Stimulated activated CD8-positive, alpha-beta memory T cell treated with anti-CD3 and anti-CD28 coated beads, Interleukin-4, amount 100 ng/mL, for 48 hours (primary cell): Measurements from ENCODE around the gene FBXW4.
A peak's percentile ranks its signal among the peaks of the same experiment; 100 is the strongest.

ENCODE experiments used
- DNase-seq: peaks from one replicate; pipeline ENCODE4 v3.0.0-alpha.2; 2020

FBXW4 gene

DNA sequence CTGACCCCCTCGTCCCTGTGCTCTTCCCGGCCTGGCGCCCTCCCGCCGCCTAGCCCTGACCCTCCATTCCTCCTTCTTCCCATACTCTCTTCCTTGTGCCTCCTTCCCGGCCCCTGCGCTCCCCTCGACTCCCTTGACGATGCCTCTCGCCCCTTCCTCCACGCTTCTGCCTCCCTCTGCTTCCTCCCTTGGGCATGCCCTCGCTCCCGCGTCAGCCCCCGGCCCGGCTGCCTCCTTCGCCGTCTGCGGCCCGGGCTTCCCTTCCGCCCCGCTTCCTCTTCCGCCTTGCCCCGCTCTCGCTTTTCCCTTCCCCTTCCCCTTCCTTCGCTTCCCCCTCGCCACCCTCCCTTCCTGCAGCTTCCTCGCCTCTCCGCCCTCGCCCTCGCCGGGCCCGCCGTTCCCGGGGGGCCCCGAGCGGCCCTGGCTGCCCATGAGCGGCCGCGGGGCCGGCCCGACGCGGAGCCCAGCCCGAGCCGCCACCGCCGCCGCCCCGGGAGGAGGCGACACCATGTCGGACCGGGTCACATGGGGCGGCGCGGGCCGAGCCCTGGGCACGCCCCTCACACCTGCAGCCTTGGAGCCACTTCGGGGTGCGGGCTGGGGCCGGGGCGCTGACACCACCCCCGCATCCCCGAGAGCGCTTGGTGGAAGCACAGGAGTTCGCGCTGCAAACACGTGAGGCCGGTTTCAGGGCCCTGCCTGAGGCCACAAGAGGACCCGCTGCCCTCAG lies at the start of gene FBXW4:
Gene FBXW4 (minus strand): TSS at position 497 of the 730 bp plus-strand sequence. CDS start 65 bp downstream, at position 432.
- peak; percentile 78 for DNase-seq

- DNase-seq = no peak
Observed at GRCh38 chr10:101744267-101744666, 49.3 kb upstream of the FBXW4 start.

- no peak for DNase-seq
Observed at GRCh38 chr10:101741938-101742337, 47.0 kb upstream of the FBXW4 start.

GRCh38 chr10:101736666-101737065 lies 41.7 kb upstream of the FBXW4 start:
- no peak for DNase-seq

- no peak for DNase-seq
Observed at GRCh38 chr10:101732096-101732495, 37.1 kb upstream of the FBXW4 start.

GRCh38 chr10:101726115-101726387 lies 31.1 kb upstream of the FBXW4 start:
- DNase-seq = no peak

DNA sequence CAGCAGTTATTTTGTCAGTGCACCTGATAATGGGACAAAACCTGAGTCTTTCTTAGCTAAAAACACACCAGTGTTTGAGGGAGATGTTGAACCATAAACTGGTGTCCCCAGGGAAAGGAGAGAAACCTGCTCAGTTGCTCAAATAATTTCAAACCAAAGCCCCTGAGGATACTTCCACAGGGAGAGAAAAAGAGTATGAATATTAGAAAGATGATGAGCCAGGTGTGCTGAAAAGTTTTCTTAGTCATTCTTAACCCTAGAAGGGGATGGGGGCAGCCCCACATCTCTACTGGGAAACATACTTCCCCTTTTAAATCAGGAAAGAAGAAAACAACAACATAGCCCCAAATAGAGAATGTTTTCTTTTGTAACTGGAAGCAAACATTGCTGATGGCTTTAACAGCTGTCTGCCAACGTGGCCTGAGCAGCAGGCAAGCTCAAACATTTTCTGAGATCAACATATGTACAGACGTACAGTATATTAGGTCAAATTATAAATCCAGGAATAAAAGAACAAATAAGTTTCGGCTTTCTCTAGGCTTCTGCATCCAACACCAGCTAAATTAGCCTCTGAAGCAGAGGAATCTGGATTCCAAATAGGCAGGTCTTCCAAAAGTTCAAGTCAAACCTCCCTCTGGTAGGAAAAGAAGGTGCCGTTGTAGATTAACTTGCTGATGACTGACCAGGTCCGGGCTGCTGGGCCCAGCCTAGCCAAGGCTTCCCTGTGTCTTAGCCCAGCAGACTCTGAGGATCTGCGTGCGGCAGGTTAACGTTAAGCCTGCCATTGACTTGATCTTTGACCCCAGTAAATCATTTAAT lies 30.5 kb upstream of the FBXW4 start:
- no peak for DNase-seq

- DNase-seq = no peak
Observed at GRCh38 chr10:101724446-101724845, 29.5 kb upstream of the FBXW4 start.

DNA sequence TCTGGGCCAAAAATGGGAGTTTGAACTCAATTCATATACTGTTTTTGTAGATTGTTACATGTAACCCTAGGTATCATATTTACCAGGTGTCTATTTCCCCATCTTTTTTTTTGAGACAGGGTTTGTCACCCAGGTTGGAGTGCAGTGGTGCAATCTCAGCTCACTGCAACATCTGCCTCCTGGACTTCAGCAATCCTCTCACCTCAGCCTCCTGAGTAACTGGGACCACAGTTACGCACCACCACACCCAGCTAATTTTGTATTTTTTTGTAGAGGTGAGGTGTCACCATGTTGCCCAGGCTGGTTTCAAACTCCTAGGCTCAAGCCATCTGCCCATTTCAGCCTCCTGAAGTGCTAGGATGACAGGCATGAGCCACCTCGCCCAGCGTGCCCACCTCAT lies 28.2 kb upstream of the FBXW4 start:
- no peak for DNase-seq

- DNase-seq = no peak
Observed at GRCh38 chr10:101721806-101722205, 26.8 kb upstream of the FBXW4 start.

- no peak for DNase-seq
Observed at GRCh38 chr10:101720606-101721230, 25.7 kb upstream of the FBXW4 start.

GRCh38 chr10:101718690-101719275 lies 23.8 kb upstream of the FBXW4 start:
- DNase-seq = no peak

- DNase-seq = peak; percentile 26
Observed at GRCh38 chr10:101716891-101717659, 22.1 kb upstream of the FBXW4 start.

GRCh38 chr10:101712997-101713396 lies 18.0 kb upstream of the FBXW4 start:
- DNase-seq = no peak

DNA sequence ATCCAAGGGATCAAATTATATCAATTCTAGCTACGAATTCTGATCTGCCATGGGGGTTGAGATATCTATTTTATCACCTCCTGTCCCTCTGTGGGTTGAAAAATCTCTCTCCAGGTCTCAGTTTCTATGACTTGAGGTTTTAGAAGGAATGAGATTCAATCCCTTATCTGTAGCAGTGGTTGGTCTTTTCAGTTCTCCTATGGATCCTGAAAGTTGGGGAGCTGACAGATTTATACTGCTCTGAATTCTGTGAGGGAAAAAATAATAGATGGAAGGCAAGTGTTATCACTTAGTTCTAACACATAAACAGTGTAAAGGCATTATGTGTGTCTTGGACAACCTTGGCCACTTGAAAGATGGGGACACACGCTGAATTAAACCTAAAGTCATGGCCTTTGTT lies 15.8 kb upstream of the FBXW4 start:
- no peak for DNase-seq

GRCh38 chr10:101710059-101710695 lies 15.2 kb upstream of the FBXW4 start:
- DNase-seq = no peak

DNA sequence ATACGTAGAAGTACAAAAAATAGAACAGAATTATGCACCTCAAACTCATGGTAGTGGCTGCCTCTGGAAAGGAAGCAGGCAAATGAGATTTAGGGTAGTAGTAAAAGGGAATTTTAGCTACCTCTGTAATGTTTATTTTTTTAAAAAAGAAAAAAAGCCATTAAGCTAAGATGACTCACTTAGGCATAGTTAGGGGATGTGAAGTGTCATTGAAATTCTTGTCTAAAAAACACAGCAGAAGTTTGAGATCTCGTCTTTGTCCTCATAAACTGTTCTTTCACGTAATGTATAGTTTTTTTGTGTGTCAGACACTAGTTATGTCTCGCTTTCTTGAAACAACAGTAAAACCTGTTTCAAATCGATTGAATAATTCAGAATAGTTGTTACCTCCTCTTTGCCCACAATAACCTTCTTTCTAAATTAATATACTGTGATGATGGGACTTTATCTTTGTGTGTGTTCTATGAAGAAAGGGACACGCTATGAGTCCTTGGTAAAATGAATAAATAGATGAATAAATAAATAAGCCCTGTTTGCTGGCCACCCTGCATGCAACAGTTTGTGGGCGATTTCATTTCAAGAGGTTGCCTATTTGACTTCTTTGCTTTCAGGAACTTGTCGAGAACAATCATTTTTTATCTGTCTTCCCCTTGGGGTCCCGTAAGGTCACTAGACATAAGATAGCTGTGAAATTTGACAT lies 14.5 kb upstream of the FBXW4 start:
- no peak for DNase-seq

DNA sequence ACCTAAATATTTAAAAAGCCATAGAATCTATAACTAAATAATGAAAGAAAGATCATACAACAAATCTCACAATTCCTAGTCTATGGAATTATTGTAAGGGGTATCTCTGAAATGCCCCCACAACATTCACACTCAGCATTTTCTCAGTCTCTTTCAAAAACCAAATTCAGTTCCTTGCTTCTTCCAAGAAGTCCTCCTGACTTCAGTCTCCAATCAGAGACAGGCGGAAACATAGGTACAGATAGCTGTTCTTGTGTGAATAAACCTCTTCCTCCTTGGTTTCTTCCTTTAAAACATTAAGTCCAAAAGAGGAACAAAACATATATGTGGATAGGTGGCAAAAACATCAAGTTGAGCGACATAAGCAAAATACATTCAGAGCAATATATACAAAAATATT lies 13.9 kb upstream of the FBXW4 start:
- no peak for DNase-seq

DNA sequence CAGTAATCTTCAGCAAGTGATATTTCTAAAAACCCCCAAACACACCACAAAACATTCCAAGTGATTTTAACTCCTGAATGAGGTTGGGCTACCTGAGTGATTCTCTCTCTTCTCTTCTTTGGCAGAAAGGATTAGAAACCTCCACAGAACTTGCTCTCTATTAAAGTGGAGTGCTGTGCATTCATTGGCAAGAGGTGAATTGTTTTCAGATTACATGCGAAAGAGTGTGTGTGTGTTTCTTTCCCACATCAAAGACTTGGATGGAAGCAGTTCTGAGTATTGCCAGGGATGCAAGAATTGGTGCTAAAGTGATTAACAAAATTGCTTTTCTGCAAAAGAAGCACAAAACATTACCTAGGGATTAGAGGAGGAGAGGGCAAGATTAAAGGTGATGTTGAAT lies 13.1 kb upstream of the FBXW4 start:
- DNase-seq = no peak

GRCh38 chr10:101704331-101704730 lies 9.4 kb upstream of the FBXW4 start:
- DNase-seq = no peak

GRCh38 chr10:101696632-101697031 lies 1.7 kb upstream of the FBXW4 start:
- DNase-seq = no peak

DNA sequence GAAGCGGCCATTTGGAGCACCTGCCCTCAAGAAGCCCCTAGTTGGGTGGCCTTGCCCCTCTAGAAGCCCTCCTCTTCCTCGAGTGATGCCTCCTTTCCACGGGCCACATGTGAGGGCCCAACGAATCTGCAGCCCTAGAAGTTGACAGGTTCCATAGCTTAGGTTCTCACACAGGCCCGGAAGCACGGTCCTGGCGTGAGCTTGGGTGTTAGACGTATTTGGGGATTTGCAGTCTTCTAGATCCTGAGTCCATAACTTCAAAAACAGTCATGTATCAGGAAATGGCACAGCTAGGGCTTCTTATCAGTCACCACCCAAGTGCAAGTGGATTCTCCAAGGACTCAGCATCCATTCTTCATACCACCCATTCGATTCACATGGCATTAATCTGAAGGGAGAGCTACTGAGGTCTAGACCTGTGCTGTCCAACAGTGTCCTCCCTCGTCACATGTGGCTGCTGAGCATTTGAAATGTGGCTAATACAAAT lies 477 bp upstream of the FBXW4 start:
- no peak for DNase-seq
